GM21619 (cell line): ENCODE measurements around the gene HRH2.

Experiments used
- ATAC-seq: cut with Tn5 transposase; IDR thresholded peaks from one replicate; pipeline ENCODE4 v1.9.1; 2021; ENCODE audit not compliant: unreplicated experiment

HRH2 gene

DNA sequence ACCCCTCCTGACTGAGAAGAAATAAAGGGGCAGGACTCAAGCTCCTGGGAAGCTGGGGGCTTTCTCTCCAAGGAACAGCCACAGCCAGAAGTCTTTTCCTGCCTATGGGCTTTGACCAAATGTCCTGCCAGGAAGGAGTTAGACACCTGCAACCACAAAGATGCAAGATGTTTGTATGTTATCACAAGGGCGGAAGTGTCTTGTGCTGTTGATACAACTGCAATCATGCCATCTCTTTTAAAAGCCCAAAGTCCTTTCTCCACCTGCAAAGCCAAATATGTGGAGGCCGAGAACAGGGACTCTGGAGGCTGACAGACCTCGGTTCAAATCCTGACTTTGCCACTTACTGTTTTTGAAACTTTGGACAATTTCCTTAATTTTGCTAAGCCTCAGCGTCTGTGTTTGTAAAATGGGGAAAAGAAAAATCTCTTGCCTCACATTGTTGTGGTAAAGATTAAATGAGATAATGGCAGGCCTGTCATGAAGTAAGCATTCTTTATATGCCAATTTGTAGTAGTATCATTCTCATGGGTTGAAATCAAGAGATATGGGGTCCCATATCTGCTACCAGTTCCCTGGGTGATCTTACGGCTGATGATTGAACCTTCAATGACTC is 17.0 kb downstream of the HRH2 start:
- ATAC-seq = no peak

DNA sequence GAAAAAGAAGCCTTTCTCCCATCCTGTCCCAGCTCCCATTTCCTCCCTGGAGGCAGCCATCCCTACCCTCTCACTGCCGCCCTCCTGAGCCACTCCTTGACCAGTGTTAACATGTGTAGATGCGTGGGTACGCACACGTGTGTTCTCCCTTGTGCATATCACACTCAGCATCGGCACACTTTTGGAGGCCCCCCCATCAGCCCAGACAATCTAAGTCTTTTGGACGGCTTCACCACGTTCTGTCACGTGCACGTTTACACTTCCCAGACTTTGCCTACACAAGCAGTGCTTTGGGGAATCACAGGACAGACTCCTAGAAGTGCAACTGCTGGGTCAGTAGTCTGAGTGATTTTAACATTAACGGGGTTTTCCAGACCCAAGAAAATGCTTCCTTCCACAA is 18.0 kb downstream of the HRH2 start:
- no peak for ATAC-seq

DNA sequence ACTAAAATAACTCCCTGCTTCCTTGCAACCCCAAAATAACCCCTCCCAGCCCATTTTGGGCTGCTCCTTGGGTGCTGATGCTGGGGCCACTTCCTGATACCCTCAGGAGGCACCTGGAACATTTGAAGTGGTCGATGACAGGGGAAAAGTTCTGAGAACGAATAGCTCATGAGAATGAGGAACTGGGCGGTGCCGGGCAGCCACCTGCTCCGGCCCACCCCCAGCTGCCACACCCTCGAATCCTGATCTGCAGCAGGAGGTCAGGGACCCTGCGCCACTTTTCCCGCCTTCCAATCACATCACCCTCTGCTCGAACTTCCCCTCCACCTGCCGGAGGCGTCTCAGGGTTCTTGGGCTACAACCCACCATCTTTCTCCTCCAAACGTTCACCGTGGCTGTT is 19.7 kb downstream of the HRH2 start:
- no peak for ATAC-seq

- no peak for ATAC-seq
These were observed 20.2 kb downstream of the HRH2 start for GRCh38 chr5:175678074-175678473.

GRCh38 chr5:175679411-175679810 is 21.5 kb downstream of the HRH2 start:
- no peak for ATAC-seq

- no peak for ATAC-seq
These were observed 22.1 kb downstream of the HRH2 start for GRCh38 chr5:175680020-175680419.

GRCh38 chr5:175680463-175680862 is 22.6 kb downstream of the HRH2 start:
- no peak for ATAC-seq

- ATAC-seq = no peak
These were observed 23.4 kb downstream of the HRH2 start for GRCh38 chr5:175681045-175681967.

DNA sequence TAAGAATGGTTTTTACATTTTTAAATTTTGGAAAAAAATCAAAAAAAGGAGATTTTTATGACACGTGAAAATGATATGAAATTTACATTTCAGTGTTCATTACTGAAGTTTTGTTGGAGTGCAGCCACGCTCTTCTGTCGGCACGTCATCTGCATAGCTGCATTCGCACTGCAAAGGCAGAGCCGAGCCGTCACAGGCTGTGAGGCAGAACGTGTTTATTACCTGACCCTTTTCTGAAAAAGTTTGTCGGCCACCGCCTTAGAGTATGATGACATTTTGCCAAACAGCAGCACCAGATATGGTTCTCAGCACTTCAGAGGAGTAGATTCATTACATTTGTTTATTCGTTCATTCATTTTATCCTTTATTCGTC is 24.1 kb downstream of the HRH2 start:
- no peak for ATAC-seq

DNA sequence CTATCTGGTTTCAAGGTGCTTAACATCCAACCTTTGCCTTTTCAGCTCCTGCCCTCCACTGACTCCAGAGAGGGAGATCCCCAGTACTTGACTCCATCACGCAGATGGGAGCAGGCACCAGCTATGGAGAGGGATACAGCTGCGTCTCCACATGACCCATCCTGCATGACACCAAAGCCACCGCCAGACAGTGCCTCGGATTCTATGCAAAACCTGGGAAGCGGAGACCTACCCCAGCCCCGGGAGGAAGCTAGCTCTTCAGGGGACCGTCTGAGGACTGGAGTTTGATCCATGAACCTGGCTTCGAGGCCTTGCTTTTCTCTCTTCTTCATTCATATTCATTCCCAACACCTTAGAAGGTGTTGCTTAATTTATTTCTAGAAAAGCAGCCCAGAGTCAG is 24.8 kb downstream of the HRH2 start:
- no peak for ATAC-seq

DNA sequence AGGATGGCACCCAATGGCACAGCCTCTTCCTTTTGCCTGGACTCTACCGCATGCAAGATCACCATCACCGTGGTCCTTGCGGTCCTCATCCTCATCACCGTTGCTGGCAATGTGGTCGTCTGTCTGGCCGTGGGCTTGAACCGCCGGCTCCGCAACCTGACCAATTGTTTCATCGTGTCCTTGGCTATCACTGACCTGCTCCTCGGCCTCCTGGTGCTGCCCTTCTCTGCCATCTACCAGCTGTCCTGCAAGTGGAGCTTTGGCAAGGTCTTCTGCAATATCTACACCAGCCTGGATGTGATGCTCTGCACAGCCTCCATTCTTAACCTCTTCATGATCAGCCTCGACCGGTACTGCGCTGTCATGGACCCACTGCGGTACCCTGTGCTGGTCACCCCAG is 25.4 kb downstream of the HRH2 start:
- no peak for ATAC-seq

GRCh38 chr5:175683921-175684320 is 26.1 kb downstream of the HRH2 start:
- no peak for ATAC-seq

- ATAC-seq = no peak
These were observed 27.1 kb downstream of the HRH2 start for GRCh38 chr5:175684931-175685330.

DNA sequence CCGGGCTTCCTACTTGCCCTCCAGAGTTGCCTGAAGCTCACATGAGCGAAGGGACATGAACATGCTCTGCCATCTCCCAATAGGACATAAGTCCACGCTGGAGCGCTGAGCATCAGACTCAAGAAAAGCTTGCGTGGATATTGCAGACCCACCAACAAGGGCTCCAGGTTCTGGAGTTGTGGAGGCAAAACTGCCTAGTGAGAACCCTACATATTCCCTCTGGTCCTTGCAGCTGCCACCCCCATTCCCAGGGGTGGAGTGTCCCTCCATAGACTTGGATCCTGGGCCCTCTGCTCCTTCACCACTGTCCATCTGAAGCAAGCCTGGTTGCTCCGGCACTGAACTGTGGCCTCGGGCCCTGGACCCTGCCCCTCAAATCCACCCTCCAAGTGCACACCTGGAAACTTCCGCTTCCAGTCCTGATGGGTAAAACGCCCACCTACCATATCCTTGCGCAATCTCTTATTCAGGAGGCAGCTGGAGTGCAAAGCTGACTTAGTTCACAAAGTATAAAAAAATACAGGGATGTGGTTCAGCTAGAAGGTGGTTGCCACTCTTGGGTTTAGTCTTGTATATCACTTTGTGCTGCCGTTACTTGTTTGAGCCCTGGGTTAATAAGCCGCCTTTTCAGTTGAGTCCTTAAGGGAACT is 28.0 kb downstream of the HRH2 start:
- ATAC-seq = no peak

GRCh38 chr5:175686396-175686795 is 28.5 kb downstream of the HRH2 start:
- no peak for ATAC-seq

GRCh38 chr5:175686826-175687225 is 29.0 kb downstream of the HRH2 start:
- ATAC-seq = no peak

DNA sequence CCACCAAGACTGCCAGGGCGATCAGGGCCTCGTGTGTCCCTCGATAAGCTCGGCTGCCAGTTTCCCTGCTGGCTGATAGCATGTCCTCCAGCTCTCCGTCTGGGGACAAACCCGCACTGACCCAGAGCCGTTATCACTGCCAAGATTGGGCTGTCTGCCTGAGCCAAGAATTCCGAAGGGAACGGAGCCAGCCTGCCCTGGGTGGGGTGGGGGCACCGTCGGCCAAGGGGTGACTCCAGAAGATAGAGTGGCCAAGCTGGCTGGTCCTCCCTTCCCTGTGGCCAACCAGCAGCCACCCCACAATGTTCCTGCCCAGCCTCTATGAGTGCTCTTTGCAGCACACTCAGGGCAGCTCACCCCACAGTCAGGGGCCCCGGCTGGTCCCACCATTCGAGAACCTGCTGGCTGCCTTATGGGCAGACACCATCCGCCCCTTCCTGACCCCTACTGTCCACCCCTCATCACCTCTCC is 29.4 kb downstream of the HRH2 start:
- ATAC-seq = no peak

- ATAC-seq = no peak
These were observed 30.7 kb downstream of the HRH2 start for GRCh38 chr5:175688352-175689146.

- ATAC-seq = no peak
These were observed 31.5 kb downstream of the HRH2 start for GRCh38 chr5:175689147-175689991.

DNA sequence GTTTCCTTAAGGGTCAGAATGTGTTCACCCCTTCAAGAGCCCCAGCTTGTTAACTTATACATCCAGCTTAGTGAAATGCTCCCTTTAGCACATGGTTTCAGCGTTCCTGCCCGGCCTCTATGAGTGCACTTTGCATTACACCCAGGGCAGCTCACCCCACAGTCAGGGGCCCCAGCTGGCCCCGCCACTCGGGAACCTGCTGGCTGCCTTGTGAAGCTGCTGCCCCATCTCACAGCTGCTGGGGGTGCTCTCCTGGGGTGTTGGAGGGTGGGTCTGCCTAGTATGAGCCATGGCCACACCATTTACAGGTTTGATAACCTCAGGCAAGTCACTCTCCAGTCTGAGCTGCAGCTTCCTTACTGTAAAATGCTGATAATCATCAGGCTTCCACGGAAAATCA is 32.2 kb downstream of the HRH2 start:
- ATAC-seq = no peak
